ENCODE results near the gene CATSPERE. TPM values are rescaled to one million over a fixed set of nuclear protein-coding genes. Genes with fewer than 3 reads are reported as not detected.

The CATSPERE gene
- total and polyA plus RNA-seq, 9 of the 15 experiments (the other 6 are each of a cell fraction or from before 2014, with no cell fraction given): 0.06 to 0.16 (median 0.09) TPM; not detected in 3

DNA sequence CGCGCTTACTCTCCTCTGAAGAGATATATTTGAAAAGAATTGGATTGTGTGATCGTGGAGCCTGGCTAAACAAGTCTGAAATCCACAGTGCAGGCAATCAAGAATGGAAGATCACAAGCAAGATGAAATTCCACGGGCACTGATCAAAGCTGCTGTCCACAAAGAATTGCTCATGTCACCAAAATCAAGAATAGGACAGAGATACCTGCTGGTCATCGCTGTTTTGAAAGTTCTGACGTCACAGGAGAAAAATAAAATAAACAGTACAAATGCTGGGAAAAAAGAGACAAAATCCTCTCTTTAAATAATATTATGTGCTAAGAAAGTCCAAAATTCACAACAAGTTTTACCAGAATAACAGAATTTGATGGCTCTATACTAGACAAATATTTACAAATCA, 179.8 kb downstream of the CATSPERE start:
- H2AFZ ChIP-seq (ENCODE audit: low read depth, low read length): no peak overlapping the region
- no peak for ATAC-seq
- no peaks in the 10 kb centered on the region for H3K9me3 ChIP-seq (replicated peaks; ENCODE audit: control insufficient read depth, insufficient read depth, low read depth, low read length)
- no peak overlapping the region for H3K27ac ChIP-seq (ENCODE audit: extremely low read depth, low read depth, low read length)
- no TSS peak for BruUV-seq (replicated peaks)
- H3K27me3 ChIP-seq (ENCODE audit: control insufficient read depth in 2 of 2, insufficient read depth in 2 of 2, low read length in 2 of 2): peaks cover 56 to 62% of the 10 kb centered on the region in 2 experiments
- no peaks in the 10 kb centered on the region for H3K79me2 ChIP-seq (ENCODE audit: control insufficient read depth, insufficient read depth, low read length)
- ChIA-PET CTCF (ENCODE audit: low intra/inter-chr PET ratio) (no interaction called here), POLR2A (interaction anchor here (0.6 to 0.7 kb wide), 2 partner anchors 9 kb away, joined by 3 read pairs; no protein-coding TSS in a partner anchor)
- no peaks in the 10 kb centered on the region for H3K9me1 ChIP-seq (ENCODE audit: control insufficient read depth, insufficient read depth, low read length)
- TF ChIP-seq NFIC (IDR thresholded peaks at IDR 0.05): no peak
- TF ChIP-seq ATF1 (CRISPR knock-in tag; IDR thresholded peaks at IDR 0.05): no peak
- TF ChIP-seq ATF1 (tag; IDR thresholded peaks at IDR 0.05): peak; percentile 49
- in situ Hi-C loops (cut with MboI): no loop called here
- DNase-seq (ENCODE audit: extremely low read depth in 1 of 4, low spot score in 3 of 4): no peak
- H3K4me2 ChIP-seq (ENCODE audit: insufficient read depth, low read length): no peak overlapping the region
- H3K9ac ChIP-seq (ENCODE audit: insufficient read depth in 1 of 2, low read depth in 2 of 2, low read length in 2 of 2): no peak overlapping the region
- H3K36me3 ChIP-seq (ENCODE audit: control insufficient read depth, insufficient read depth, low read length): no peaks in the 10 kb centered on the region
- H3K4me1 ChIP-seq (replicated peaks in 1 of 2; ENCODE audit: control insufficient read depth in 2 of 2, insufficient read depth in 2 of 2, low read length in 2 of 2): peaks cover 0 to 4% of the 10 kb centered on the region in 2 experiments; a peak in 1 of 5 replicates
- no peaks in the 10 kb centered on the region; the same call in 1 of the 2 replicates for H4K20me1 ChIP-seq (replicated peaks; ENCODE audit: control insufficient read depth, insufficient read depth, low read length)
- no peak overlapping the region for H3K4me3 ChIP-seq
- WGBS (ENCODE audit: insufficient coverage, low coverage, missing lambda C conversion rate): 10% methylated on average over 6 of the region's 6 CpGs
- intact Hi-C loops (cut with micrococcal nuclease): no loop called here
- no peak for FAIRE-seq

DNA sequence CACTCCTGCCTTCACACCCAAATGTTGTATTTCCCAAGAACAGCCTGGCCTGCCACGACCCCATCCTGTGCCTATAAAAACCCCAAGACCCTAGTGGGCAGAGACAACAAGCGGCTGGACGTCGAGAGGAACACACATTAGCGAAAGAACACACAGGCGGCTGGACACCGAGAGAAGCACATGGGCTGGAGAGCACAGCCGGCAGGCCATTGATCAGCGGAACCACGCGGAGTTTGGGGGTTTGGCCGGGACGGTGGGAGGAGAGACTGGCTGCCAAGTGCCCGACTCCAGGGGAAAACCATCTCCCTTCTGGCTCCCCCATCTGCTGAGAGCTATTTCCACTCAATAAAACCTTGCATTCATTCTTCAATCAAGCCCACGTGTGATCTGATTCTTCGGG, 181.5 kb downstream of the CATSPERE start:
- Histone ChIP-seq H3K27me3 (ENCODE audit: control insufficient read depth in 2 of 2, insufficient read depth in 2 of 2, low read length in 2 of 2) (peaks cover 49 to 52% of the 10 kb centered on the region in 2 experiments), H3K4me2 (ENCODE audit: insufficient read depth, low read length) (no peak overlapping the region), H2AFZ (ENCODE audit: low read depth, low read length) (no peak overlapping the region), H3K36me3 (ENCODE audit: control insufficient read depth, insufficient read depth, low read length) (no peaks in the 10 kb centered on the region), H3K79me2 (ENCODE audit: control insufficient read depth, insufficient read depth, low read length) (no peaks in the 10 kb centered on the region), H3K27ac (ENCODE audit: extremely low read depth, low read depth, low read length) (no peak overlapping the region), H3K9me3 (replicated peaks; ENCODE audit: control insufficient read depth, insufficient read depth, low read depth, low read length) (no peaks in the 10 kb centered on the region), H3K9me1 (ENCODE audit: control insufficient read depth, insufficient read depth, low read length) (no peaks in the 10 kb centered on the region), H4K20me1 (replicated peaks; ENCODE audit: control insufficient read depth, insufficient read depth, low read length) (no peaks in the 10 kb centered on the region), H3K9ac (ENCODE audit: insufficient read depth in 1 of 2, low read depth in 2 of 2, low read length in 2 of 2) (no peak overlapping the region), H3K4me1 (replicated peaks in 1 of 2; ENCODE audit: control insufficient read depth in 2 of 2, insufficient read depth in 2 of 2, low read length in 2 of 2) (peaks cover 0 to 4% of the 10 kb centered on the region in 2 experiments; a peak in 1 of 5 replicates), H3K4me3 (no peak overlapping the region)
- BruUV-seq (replicated peaks): no TSS peak
- intact Hi-C loops (cut with micrococcal nuclease) (no loop called here), in situ Hi-C loops (cut with MboI) (no loop called here)
- ChIA-PET POLR2A (interaction anchor here (0.6 kb wide), 1 partner anchor 61 kb away, joined by 4 read pairs; no protein-coding TSS in a partner anchor), CTCF (ENCODE audit: low intra/inter-chr PET ratio) (no interaction called here)
- DNase-seq (ENCODE audit: extremely low read depth in 1 of 4, low spot score in 3 of 4) (no peak), FAIRE-seq (no peak), ATAC-seq (peak; percentile 35; the same call in 2 of the 3 replicates)
- WGBS (ENCODE audit: insufficient coverage, low coverage, missing lambda C conversion rate): 8% methylated on average over 16 of the region's 16 CpGs
- TF ChIP-seq, protein P1, sequence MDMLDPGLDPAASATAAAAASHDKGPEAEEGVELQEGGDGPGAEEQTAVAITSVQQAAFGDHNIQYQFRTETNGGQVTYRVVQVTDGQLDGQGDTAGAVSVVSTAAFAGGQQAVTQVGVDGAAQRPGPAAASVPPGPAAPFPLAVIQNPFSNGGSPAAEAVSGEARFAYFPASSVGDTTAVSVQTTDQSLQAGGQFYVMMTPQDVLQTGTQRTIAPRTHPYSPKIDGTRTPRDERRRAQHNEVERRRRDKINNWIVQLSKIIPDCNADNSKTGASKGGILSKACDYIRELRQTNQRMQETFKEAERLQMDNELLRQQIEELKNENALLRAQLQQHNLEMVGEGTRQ (CRISPR knock-in tag; IDR thresholded peaks at IDR 0.05): no peak
- TF ChIP-seq KAT2B (IDR thresholded peaks at IDR 0.05; ENCODE audit: low read depth, low read length) (no peak), NRF1 (conservative IDR thresholded peaks at IDR 0.05 in 1 of 2, IDR thresholded peaks at IDR 0.05 in 1 of 2) (no peak)
